Fibroblast of lung (primary cell): ENCODE measurements around the gene LCE1B. TPM values are rescaled to one million over a fixed set of nuclear protein-coding genes. Genes with fewer than 3 reads are reported as not detected.

Experiments
- DNase-seq, 2 donors: peaks; one replicate each; pipeline versions ENCODE4 v3.0.0 to v3.0.0-alpha.2; 2010; ENCODE audit warnings: low read depth in 2 of 2
- H2AFZ ChIP-seq: 2 replicates; pipeline ENCODE4 v1.5.1; 2012; ENCODE audit warnings: low read length, control low read depth, inconsistent platforms
- H3K27ac ChIP-seq: 2 replicates; pipeline ENCODE4 v1.5.1; 2011; ENCODE audit warnings: low read length, control low read depth; ENCODE audit not compliant: insufficient read depth
- H3K27me3 ChIP-seq: 2 replicates; pipeline ENCODE4 v1.5.1; 2011; ENCODE audit warnings: mild to moderate bottlenecking, low read length; ENCODE audit not compliant: control insufficient read depth, insufficient read depth
- H3K36me3 ChIP-seq: 2 replicates; pipeline ENCODE4 v1.5.1; 2011; ENCODE audit warnings: low read length; ENCODE audit not compliant: control insufficient read depth, insufficient read depth
- H3K4me1 ChIP-seq: 2 replicates; pipeline ENCODE4 v1.5.1; 2011; ENCODE audit warnings: low read length; ENCODE audit not compliant: control insufficient read depth, insufficient read depth; ENCODE audit errors: extremely low read depth
- H3K4me2 ChIP-seq: 2 replicates; pipeline ENCODE4 v1.5.1; 2011; ENCODE audit warnings: low read length, control low read depth; ENCODE audit not compliant: insufficient read depth; ENCODE audit errors: extremely low read depth
- H3K4me3 ChIP-seq, 4 experiments: fragments of 200-600 bp in 1 of 4; sonication (generic) in 1 of 4; replicated peaks in 1 of 4; 2 replicates each; pipeline ENCODE4 v1.5.1; 2011 to 2016; ENCODE audit warnings: low read length in 4 of 4, low read depth in 3 of 4, mild to moderate bottlenecking in 3 of 4, control low read depth in 2 of 4, inconsistent platforms in 1 of 4, mixed read lengths in 1 of 4; ENCODE audit not compliant: insufficient read depth in 1 of 4; ENCODE audit errors: control extremely low read depth in 1 of 4
- H3K79me2 ChIP-seq: 2 replicates; pipeline ENCODE4 v1.5.1; 2012; ENCODE audit warnings: mild to moderate bottlenecking, low read length, inconsistent platforms; ENCODE audit not compliant: control insufficient read depth, insufficient read depth
- H3K9ac ChIP-seq: 2 replicates; pipeline ENCODE4 v1.5.1; 2011; ENCODE audit warnings: mild to moderate bottlenecking, low read length, control low read depth; ENCODE audit not compliant: insufficient read depth
- H3K9me3 ChIP-seq: 2 replicates; pipeline ENCODE4 v1.5.1; 2012; ENCODE audit warnings: low read depth, low read length; ENCODE audit not compliant: control insufficient read depth, insufficient read depth
- H4K20me1 ChIP-seq: 2 replicates; pipeline ENCODE4 v1.5.1; 2011; ENCODE audit warnings: low read length; ENCODE audit not compliant: control insufficient read depth, insufficient read depth; ENCODE audit errors: extremely low read depth
- EZH2 ChIP-seq: IDR thresholded peaks from 2 replicates; pipeline ENCODE4 v1.5.1; 2012; ENCODE audit warnings: low read length, control low read depth, mild to moderate bottlenecking; ENCODE audit errors: missing control alignments
- polyA plus RNA-seq, 2 donors: library from polyadenylated mRNA; depleted of rRNA in 1 of 2; stranded (reverse) in 1 of 2; unstranded in 1 of 2; fragments of >200 nt; gene quantifications; 2 replicates each; pipeline ENCODE4 v1.2.1, GENCODE V29; 2011 to 2012; ENCODE audit warnings: missing spikeins in 1 of 2
- total RNA-seq: library from RNA; depleted of rRNA; stranded (reverse); fragments of >200 nt; gene quantifications from 2 replicates; pipeline ENCODE4 v1.2.1, GENCODE V29; 2014
- TF ChIP-seq, protein P1 (sequence below), 2 donors: IDR thresholded peaks in 1 of 2; conservative IDR thresholded peaks in 1 of 2; 1 replicate in 1 of 2; 2 replicates in 1 of 2; pipeline ENCODE4 v1.5.1; 2011 to 2012; ENCODE audit warnings: low read length in 2 of 2, control low read depth in 1 of 2, inconsistent platforms in 1 of 2, low read depth in 1 of 2, mild to moderate bottlenecking in 1 of 2

Gene LCE1B
- total and polyA plus RNA-seq, 2 donors (not counting 1 experiment from before 2014, with no cell fraction given), result not detected

DNA sequence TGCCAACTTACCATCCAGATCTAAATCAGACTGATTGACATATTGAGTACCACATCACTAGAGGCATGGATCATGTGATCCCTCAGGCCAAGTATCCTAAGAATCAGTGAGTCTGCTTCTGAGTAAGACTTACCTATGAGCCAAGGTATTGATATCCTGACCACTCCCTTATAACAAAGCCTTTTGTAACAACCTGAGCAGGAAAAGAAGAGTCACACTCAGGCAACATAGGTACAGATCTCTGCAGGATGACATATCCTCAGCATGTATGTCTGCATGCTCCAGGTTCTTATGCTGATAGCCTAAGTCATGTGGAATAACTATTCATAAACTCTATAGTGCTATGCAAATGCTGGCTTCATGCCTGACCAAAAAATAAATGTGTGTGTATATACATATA is 13.2 kb downstream of the LCE1B start:
- no peaks in the 10 kb centered on the region for H3K79me2 ChIP-seq
- peaks cover 2% of the 10 kb centered on the region for H3K27me3 ChIP-seq
- TF ChIP-seq EZH2, result no peak
- TF ChIP-seq, protein P1, sequence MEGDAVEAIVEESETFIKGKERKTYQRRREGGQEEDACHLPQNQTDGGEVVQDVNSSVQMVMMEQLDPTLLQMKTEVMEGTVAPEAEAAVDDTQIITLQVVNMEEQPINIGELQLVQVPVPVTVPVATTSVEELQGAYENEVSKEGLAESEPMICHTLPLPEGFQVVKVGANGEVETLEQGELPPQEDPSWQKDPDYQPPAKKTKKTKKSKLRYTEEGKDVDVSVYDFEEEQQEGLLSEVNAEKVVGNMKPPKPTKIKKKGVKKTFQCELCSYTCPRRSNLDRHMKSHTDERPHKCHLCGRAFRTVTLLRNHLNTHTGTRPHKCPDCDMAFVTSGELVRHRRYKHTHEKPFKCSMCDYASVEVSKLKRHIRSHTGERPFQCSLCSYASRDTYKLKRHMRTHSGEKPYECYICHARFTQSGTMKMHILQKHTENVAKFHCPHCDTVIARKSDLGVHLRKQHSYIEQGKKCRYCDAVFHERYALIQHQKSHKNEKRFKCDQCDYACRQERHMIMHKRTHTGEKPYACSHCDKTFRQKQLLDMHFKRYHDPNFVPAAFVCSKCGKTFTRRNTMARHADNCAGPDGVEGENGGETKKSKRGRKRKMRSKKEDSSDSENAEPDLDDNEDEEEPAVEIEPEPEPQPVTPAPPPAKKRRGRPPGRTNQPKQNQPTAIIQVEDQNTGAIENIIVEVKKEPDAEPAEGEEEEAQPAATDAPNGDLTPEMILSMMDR (conservative IDR thresholded peaks at IDR 0.05 in 1 of 2, IDR thresholded peaks at IDR 0.05 in 1 of 2; ENCODE audit: low read depth in 1 of 2, low read length in 2 of 2), result no peak
- no peak overlapping the region for H3K4me3 ChIP-seq
- no peak overlapping the region for H3K9ac ChIP-seq
- no peak overlapping the region for H3K27ac ChIP-seq
- H3K9me3 ChIP-seq, result no peaks in the 10 kb centered on the region
- H3K36me3 ChIP-seq, result no peaks in the 10 kb centered on the region
- H4K20me1 ChIP-seq, result no peaks in the 10 kb centered on the region
- no peak overlapping the region for H3K4me2 ChIP-seq
- H2AFZ ChIP-seq, result no peak overlapping the region
- no peak for DNase-seq
- no peaks in the 10 kb centered on the region for H3K4me1 ChIP-seq

DNA sequence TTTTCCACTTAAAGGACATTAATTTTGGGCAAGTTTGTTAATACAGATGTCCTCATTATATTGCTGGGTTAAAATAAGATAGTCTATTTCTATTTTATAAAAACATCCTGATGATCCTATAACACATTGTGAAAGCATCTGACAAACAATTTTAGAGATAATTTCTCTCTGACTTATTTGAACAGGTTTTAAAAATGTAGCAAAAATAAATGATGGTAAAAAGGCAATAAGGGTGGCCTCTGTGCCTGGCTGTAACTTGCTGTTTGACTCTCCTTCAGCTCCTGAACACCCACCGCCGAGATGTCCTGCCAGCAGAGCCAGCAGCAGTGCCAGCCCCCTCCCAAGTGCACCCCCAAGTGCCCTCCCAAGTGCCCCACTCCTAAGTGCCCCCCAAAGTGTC is 15.4 kb downstream of the LCE1B start, which contains the start of gene LCE1A:
Gene LCE1A, plus strand, starts transcription at position 301 of the 400 bp plus-strand sequence. Its CDS starts 0 bp downstream, at position 301.
- H3K27ac ChIP-seq, result no peak within 1 kb of the TSS
- no peaks in the 10 kb centered on the region for H3K79me2 ChIP-seq
- no peaks in the 10 kb centered on the region for H4K20me1 ChIP-seq
- TF ChIP-seq EZH2, result no peak
- TF ChIP-seq, protein P1 (conservative IDR thresholded peaks at IDR 0.05 in 1 of 2, IDR thresholded peaks at IDR 0.05 in 1 of 2; ENCODE audit: low read depth in 1 of 2, low read length in 2 of 2), result no peak
- H3K9ac ChIP-seq, result no peak within 1 kb of the TSS
- H3K4me1 ChIP-seq, result no peaks in the 10 kb centered on the region
- no peaks in the 10 kb centered on the region for H3K9me3 ChIP-seq
- H3K27me3 ChIP-seq, result peaks cover 2% of the 10 kb centered on the region
- H2AFZ ChIP-seq, result no peak within 1 kb of the TSS
- no peak for DNase-seq
- no peaks in the 10 kb centered on the region for H3K36me3 ChIP-seq
- H3K4me3 ChIP-seq, result no peak within 1 kb of the TSS
- no peak within 1 kb of the TSS for H3K4me2 ChIP-seq

DNA sequence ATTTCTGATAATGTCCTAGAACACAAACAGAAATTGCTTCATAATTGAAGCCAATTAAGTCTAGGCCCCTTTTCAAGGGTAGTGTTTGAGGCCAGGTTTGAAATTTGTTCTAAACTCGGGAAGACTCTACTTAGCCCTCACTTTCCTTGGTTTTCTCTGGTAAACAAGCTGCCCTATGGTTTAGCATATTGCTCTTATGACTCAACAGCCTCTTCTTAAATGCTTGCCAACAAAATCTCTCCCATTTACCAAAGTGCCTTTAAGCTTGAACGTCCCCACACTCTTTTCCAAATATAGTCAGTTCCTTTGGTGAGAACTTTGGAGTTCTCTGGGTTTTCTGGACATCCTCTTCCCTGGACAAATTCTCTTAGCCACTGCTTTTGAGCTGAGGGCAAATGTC is 25.1 kb downstream of the LCE1B start:
- no peak overlapping the region for H3K9ac ChIP-seq
- H2AFZ ChIP-seq, result no peak overlapping the region
- H3K4me3 ChIP-seq, result no peak overlapping the region
- H3K36me3 ChIP-seq, result no peaks in the 10 kb centered on the region
- no peaks in the 10 kb centered on the region for H3K9me3 ChIP-seq
- TF ChIP-seq, protein P1 (conservative IDR thresholded peaks at IDR 0.05 in 1 of 2, IDR thresholded peaks at IDR 0.05 in 1 of 2; ENCODE audit: low read depth in 1 of 2, low read length in 2 of 2), result no peak
- TF ChIP-seq EZH2, result no peak
- no peak for DNase-seq
- no peaks in the 10 kb centered on the region for H4K20me1 ChIP-seq
- no peak overlapping the region for H3K27ac ChIP-seq
- H3K4me2 ChIP-seq, result no peak overlapping the region
- H3K4me1 ChIP-seq, result no peaks in the 10 kb centered on the region
- no peaks in the 10 kb centered on the region for H3K27me3 ChIP-seq
- H3K79me2 ChIP-seq, result no peaks in the 10 kb centered on the region
